IPS DF 19.7 (cell line): Measurements from ENCODE around the gene PNP.
"Not testable (repeated sequence)": the region's sequence is repeated elsewhere in the genome, so short reads cannot be mapped to it uniquely, and the experiment has no call there.

Experiments
- DNase-seq: peaks from one replicate; pipeline ENCODE4 v3.0.0-alpha.2; 2013; ENCODE audit warnings: low read depth, low spot score

PNP gene

DNA sequence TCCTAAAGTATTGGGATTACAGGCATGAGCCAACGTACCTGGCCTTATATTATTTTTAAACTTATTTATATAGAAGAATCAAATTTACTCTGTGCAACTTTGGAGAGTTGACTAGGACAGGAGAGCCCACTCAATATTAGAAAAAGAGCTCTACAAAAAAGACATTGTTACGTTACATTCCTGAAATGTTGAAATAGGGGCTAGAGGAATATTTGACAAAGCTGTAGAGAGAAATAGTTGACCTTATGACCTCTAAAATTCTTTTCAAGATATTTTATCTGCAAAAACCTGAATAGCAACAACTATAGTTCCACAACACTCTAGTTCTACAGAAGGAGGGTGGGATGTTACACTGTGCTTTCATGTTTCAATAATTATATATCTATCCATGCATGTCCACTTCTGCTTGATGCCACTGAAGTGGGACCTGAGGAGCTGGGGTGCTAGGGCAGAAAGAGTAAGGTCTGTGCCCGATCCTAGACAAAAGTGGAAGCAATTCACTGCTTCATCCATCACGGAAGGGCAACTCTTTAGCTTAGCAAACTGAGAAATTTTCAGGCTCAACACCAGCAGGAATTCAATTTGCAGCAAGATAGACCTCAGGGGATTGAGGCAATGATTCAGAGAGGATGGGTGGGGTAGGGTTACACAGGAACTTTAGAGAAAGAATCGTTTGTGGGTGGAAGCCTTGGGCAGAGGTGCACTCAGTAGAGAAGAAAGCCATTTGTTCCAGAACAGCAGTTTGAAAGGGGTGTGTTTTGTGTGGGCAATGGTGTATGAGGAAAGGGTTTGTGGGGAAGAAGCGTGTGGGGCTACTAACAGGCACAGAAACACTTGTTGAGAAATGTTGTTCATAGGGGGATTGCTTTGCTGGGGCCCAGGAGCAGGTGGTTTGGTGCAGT, 20.1 kb downstream of the PNP start:
- DNase-seq, result no peak

DNA sequence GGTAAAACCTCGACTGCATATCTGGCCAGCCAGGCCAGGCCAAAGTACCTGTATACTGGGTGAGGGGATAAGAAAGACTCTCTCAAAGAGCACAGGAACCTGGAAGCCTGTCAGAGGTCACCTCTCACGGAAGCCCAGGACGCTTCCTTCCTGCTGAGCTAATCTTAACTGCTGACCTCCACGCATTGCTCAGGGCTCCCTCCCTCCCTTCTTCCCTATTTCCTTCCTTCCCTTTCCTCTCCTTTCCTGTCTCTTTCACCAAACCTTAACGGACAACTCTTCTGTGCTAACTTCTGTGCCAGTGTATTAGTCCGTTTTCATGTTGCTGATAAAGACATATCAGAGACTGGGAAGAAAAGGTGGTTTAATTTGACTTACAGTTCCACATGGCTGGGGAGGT, 21.4 kb downstream of the PNP start:
- DNase-seq, result no peak

DNA sequence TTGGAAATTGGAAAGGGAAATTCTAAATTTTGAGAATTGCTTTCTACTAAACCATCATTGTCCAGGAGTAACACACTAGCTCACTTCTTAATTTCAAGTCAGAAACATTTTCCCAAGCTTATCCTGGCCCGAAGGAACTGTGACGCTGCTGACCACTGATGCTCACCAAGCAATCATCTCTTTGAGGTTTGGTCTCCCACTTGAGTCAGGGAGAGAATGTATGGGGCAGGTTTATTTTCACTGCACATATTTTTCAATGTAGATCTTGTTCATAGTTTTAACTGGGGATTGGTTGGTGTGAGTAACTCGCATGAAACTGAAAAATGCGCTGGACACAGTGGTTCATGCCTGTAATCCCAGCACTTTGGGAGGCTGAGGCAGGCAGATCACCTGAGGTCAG, 23.3 kb downstream of the PNP start:
- no peak for DNase-seq

DNA sequence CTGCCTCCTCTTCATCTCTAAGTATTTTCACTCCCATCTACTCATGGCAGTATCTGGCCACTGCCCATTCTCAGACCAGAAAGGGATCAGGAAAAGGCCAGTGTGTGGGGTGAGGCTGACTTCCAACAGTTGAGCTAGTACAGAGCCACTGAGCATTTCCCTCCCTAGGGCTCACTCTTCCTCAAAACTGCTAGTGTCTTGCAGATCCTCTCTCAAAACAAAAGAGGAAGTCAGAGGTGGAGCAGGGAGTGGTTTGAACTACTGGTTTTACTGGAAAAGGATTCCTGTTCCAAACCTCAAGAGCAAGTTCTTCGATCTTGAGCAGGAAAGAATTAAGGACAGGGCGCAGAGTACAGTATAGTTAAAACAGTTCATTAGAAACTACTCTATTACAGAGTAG, 24.4 kb downstream of the PNP start:
- DNase-seq, result no peak

DNA sequence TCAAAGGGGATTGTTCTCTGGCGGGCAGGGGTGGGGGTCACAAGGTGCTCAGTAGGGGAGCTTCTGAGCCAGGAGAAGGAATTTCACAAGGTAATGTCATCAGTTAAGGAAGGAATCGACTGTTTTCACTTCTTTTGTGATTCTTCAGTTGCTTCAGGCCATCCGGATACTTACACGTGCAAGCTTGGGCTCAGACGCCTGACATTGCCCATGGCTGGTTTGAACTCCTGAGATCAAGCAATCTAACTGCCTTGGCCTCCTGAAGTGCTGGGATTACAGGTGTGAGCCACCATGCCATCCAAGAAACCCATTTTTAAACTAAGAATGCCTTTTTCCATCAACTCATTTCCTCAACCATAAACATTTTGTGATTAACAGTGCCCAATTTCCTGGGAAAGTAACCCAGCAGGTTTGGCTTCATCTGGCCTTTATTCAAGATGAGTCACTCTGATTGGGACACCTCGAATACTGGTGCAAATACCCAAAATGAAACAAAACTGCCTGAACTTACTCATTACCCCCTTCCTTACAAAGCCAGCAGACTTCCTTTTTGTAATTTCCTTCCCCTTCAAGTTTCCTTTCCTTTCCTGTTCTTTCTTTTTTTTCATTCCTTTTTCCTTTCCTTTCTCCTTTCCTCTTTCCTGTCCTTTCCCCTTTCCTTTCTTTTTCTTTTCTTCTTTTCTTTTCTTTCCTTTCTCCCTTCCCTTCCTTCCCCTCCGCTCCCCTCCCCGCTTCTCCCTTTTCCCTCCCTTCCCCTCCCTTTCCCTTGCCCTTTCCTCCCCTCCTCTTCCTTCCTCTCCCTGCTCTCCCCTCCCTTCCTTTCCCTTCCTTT, 25.9 kb downstream of the PNP start:
- no peak for DNase-seq

DNA sequence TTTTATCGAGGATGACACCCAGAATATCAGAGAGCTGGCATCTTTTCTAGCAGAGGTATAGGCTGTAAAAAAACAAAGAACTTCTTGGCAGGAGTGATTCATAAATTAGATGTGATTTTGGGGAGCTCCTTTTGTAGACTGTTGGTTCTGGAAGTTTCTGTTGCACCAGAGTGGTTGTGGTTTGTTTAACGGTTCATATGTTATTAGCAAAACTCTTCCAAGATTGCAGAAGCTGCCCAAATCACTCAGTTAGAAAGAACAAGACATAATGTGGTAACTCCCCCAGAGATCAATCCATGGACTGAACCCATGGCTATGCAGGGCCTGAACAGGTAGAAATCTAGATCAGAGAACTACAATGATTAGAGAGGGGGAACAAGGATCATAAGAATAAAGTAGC, 29.4 kb downstream of the PNP start:
- DNase-seq, result no peak

DNA sequence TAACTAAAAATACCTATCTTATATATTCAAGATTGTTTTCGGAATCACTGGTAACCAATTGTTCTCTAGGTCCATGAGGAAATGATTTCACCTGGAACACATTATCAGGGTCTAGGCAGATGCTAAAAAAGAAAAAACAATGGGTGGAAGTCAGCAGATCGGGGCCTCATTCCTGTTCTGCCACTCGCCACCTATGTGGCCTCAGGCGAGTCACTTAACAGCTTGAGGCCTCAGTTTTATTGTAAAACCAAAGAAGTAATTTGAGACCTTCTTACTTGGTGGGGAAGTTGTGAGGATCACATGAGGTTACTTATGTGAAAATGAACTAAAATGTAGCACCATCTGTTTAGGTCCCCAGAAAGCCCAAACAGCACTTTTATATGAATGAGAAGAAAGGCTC, 29.9 kb downstream of the PNP start:
- no peak for DNase-seq

DNA sequence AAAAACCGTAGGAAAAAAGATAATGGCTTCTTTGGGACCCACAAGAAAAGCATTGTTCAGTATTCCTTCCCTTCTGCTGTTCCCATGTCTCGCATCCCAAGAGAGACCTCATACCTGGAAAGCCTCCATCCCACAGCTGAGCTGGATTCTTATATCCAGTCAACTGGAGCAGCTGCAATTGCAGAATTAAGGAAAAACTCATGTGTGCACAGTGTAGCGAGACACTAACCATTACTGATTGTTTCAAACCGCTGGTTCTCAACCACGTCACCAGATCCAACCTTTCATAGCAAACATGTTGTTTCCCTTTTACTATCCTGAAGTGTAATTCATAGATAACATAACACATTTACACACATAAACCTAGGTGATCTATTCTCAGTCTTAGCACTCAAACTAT, 30.7 kb downstream of the PNP start:
- DNase-seq, result no peak

DNA sequence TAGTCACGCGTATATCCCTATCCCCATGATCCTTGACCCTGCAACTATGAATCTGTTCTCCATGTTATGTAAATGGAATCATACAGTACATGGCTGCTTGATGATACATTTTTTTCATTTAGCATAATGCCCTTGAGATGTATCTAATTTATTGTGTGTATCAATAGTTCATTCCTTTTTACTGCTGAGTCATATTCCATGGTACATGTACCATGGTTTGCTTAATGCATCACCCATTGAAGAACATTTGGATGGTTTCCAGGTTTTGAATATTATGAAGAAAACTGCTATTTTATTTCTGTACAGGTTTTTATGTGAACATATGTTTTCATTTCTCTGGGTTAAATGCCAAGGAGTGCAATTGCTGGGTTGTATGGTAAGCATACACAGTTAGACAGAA, 32.1 kb downstream of the PNP start:
- DNase-seq, result no peak

DNA sequence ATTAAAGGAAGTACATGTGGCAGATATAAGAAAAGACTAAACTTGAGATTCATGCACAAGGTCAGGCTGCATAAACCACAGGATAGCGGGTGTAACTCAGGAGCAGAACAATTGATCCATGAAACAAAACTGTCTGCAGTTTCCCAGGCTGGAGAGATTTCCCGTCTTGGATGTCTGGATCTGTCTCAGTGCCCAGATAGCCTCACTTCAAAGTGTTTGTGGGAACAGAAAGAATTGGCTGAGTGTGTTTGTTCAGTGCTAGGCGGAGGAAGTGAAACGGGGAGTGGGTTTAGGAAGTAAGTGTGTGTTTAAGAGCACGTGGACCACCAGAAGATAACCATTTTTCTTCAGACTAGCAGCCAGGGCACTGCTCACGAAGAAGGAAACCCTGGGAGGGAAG, 34.7 kb downstream of the PNP start:
- no peak for DNase-seq

DNA sequence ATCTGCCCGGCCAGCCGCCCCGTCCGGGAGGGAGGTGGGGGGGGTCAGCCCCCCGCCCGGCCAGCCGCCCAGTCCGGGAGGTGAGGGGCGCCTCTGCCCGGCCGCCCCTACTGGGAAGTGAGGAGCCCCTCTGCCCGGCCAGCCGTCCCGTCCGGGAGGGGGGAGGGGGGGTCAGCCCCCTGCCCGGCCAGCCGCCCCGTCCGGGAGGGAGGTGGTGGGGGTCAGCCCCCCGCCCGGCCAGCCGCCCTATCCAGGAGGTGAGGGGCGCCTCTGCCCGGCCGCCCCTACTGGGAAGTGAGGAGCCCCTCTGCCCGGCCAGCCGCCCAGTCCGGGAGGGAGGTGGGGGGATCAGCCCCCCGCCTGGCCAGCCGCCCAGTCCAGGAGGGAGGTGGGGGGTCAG, 37.1 kb downstream of the PNP start:
- DNase-seq, result not testable (repeated sequence)

DNA sequence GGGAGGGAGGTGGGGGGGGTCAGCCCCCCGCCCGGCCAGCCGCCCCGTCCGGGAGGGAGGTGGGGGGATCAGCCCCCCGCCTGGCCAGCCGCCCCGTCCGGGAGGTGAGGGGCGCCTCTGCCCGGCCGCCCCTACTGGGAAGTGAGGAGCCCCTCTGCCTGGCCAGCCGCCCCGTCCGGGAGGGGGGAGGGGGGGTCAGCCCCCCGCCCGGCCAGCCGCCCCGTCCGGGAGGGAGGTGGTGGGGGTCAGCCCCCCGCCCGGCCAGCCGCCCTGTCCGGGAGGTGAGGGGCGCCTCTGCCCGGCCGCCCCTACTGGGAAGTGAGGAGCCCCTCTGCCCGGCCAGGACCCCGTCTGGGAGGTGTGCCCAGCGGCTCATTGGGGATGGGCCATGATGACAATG, 37.5 kb downstream of the PNP start:
- not testable (repeated sequence) for DNase-seq

DNA sequence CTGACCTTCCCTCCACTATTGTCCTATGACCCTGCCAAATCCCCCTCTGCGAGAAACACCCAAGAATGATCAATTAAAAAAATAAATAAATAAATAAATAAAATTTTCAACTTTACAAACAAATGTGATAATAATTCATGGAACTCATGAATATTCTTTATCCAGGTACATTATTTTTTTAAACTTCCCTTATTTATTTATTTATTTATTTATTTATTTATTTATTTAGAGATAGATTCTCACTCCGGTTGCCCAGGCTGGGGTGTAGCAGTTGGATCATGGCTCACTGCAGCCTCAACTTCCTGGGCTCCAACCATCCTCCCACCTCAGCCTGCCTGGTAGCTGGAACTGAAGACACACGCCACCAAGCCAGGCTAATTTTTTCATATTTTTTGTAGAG, 38.3 kb downstream of the PNP start:
- not testable (repeated sequence) for DNase-seq

DNA sequence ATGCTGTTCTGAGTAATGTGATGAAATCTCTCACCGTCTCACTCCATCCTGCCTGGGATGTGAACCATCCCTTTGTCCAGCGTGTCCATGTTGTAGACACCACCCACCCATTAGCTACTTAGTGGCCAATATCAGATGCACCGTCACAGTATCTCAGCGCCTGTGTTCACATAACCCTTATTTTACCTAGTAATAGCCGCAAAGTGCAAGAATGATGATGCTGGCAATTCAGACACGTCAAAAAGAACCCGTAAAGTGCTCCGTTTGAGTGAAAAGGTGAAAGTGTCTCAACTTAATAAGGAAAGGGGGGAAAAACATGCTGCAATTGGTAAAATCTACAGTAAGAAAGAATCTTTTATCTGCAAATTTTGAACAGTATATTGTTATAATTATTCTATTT, 39.2 kb downstream of the PNP start:
- DNase-seq, result no peak

DNA sequence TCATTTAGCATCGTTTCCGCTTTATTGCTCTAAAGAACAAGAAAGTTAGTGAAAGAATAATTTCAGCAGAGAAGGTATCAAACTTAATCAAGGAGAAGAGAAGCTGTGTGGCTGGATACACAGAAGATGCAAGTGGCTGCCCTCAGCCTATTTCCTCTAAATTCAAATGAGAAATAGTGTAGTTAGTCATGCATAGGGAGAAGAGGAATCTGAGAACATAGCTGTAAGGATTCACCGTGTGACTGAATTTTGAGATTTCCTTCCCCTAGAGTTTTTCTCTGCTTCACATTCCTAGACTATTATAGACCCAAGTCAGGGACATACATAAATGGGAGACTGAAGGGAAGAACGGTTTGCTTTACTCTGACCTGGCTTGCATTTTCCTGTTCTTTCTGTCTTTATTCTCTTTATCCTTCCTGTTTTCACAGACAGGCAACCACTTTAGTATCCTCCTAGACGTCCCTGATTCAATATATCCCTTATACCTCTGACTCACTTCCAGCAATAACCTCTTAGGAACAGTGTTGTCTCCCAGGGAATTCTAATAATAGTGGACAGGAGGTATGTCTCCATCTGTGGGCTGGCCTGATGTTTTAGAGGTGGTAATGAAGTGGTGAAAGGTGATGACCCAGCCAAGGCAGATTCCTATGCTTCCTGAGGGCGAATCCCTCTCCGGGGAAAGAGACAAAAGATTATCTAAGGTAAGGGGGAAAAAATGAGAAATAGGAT, 43.1 kb downstream of the PNP start:
- no peak for DNase-seq

DNA sequence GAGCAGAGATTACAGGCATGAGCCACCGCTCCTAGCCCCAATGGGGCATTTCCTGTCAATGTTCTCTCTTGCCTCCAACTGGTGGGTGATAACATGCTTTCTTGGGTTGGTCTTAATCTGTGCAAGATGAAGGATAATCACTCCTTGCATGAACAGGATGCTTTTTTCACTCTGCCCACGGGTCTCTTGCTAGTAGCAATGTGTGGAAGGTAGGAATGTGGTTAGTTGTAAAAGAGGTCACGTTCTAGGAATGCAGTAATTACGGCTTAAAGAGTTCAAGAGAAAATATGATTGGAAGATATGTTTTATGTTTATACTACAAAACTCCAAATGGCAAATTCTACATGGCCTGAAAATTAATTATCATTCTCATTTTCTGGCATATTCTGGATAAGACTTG, 46.6 kb downstream of the PNP start:
- no peak for DNase-seq

DNA sequence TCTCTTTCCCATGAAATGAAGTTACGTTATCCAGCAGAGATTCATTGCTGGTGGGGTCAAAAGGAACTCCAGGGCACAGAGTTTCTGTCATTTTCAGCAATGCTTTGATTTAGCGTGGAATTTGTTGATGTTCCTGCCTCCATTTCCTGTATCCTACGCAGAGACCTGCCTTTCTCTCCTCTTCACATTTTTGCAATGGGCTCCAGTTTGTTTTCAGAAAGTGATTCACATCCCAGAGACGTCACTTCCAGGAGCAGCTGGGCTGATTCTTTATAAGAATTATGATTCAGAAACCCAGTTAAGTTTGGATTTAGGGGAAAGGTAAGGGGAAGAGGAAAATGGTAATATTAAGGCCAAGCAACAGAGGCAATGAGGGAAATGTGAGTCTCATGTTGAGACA, 47.7 kb downstream of the PNP start:
- no peak for DNase-seq

DNA sequence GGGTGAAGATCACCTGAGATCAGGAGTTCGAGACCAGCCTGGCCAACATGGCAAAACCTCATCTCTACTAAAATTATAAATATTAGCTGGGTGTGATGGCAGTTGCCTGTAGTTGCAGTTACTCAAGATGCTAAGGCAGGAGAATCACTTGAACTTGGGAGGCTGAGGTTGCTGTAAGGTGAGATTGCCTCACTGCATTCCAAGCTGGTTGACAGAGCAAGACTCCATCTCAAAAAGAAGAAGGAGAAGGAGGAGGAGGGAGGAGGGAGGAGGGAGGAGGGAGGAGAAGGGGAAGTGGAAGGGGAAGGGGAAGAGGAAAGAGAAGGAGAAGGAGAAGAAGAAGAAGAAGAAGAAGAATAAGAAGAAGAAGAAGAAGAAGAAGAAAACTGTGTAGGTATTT, 53.1 kb downstream of the PNP start:
- DNase-seq, result no peak

DNA sequence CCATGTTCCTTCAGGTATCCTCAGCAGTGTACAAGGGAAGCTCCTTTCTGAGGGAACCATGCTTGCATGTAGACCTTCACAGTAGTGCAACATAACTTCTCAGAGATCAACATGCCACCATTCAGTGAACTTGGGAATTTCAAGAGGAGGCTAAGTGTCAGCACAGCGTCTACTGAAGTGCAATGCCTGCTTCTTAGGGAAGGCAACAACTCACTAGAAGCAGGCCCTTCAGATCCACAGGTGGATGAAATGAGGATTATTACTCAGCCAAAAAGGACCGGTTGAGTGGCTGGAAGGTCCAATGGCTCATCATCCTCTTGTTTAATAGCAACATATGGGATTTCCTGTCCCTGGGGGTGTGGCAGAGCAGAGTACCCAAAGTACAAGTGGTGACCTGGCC, 54.8 kb downstream of the PNP start:
- no peak for DNase-seq
